K562 treated with DMSO at 1 percent for 12 hours (cell line): ENCODE data around the gene PIP4K2B. TPM values are rescaled to one million over a fixed set of nuclear protein-coding genes. Genes with fewer than 3 reads are reported as not detected.

ENCODE experiments used
- total RNA-seq: library from RNA; unstranded; fragments of 300-600 nt; gene quantifications from 2 replicates; pipeline ENCODE4 v1.2.3, GENCODE V29; 2022; ENCODE audit not compliant: insufficient read depth

PIP4K2B gene
- total RNA-seq: 12.0 and 34.9 TPM in 2 replicates

DNA sequence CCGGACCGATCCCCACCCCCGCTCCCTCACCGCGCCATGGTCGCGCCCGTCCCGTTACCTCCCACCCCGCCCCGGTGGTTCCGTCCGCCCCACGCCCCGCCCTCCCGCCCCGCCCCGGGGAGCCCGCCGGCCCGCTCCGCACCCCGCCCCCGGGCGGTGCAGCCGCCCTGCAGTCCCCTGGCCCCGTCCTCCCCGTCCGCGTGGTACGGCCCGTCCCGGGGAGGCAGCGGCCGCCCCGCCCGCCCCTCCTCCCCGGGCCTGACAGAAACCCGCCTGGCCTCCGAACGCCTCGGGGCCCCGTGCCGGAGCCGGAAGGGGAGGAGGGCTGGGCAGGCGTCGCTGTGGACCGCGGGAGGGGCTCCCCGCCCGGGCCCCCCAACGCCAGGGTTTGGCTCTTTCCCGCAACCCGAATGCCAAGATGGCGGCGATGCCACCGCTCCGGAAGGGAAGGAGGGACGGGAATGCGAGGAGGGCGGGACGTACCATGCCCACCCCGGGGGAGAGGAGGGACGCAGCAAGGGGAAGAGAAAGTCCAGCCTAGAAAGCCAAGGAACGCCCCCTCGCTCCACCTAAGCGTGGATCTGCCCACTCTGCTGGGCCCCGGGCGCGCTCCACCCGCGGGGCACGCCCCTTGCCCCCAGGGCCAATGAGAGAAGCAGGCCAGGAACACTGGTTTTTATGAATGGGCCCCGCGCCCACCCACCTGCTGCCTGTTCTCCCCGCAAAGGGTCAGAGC, at the start of gene PIP4K2B:
Gene PIP4K2B, minus strand, starts transcription at position 56 of the 736 bp plus-strand sequence. CDS start 132 bp downstream, outside the sequence.

DNA sequence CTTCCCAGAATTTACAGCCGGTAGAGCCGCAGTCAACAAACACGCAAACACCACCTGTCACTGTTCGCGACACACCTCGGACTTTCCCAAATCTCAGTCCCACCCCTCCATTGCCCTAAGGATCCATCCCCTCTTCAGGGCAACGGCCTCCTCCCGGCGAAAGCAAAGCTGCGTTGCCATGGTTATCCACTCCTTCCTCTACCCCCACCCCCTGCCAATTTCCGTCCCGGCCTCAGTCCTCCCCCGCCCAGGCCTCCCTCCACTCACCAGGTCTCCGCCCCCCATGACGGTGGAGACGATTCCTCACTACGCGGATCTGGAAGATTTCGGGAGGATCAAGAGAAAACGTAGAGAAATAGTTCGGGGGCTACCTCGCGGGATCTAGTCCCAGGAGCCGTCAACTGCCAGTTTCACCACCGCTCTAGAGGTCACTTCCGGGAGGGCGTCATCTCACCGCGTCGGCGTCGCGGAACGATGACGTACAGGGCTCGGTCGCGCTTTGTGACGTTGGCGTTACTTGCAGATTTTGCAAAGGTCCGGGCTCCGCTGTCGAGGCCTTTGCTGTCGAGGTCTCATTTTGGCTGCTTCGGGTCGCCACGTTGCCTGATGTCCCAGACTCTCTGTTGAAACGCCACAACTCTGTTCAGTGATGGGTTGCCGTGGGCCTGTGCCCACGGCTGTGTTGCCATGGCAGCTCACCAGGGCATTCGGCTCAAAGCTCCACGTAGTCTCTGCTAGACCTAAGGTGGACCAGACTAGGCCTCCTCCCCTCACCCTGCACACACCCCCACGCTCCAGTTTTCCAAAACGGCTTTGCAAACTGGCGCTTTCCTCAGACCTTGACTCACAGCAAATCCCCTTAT, 25.8 kb upstream of the PIP4K2B start, which contains the start of gene CWC25:
Gene CWC25, minus strand, starts transcription at position 423 of the 863 bp plus-strand sequence. Its CDS starts 138 bp downstream, at position 285.

DNA sequence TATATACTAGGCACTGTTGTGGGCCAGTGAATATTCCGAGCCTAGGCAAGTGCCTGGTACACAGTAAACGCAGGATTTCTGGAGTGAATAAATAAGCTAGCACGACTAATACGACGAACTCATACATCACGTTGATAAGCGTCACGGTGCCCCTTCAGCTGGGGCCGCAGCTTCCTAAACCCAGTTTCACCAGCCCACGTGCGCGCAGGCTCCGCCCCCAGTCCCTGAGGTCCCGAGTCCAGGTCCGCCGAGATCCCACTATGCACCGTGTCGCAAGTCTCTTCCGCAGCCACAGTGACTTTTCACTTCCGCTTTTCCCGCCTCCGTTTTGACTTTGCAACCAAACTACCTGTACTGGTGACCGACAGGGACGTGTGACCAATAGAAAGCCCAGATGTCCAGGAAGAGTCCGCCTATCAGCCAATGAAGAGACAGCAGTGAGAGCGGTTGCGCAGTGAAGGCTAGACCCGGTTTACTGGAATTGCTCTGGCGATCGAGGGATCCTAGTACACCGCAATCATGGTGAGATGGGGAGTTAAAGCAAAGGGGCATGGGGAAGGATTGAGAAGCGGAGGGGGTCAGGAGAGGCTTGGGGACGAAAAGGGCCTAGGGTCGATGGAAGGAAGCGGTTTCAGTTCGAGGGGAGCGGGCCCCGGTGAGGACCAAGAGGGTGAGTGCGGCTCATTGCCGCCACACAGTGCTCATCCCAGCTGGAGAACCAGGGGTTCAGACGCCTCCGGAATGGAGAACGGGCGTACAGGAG, 46.9 kb downstream of the PIP4K2B start, which contains the start of gene PSMB3:
Gene PSMB3, plus strand, starts transcription at position 434 of the 763 bp plus-strand sequence. Its CDS starts 86 bp downstream, at position 520.

DNA sequence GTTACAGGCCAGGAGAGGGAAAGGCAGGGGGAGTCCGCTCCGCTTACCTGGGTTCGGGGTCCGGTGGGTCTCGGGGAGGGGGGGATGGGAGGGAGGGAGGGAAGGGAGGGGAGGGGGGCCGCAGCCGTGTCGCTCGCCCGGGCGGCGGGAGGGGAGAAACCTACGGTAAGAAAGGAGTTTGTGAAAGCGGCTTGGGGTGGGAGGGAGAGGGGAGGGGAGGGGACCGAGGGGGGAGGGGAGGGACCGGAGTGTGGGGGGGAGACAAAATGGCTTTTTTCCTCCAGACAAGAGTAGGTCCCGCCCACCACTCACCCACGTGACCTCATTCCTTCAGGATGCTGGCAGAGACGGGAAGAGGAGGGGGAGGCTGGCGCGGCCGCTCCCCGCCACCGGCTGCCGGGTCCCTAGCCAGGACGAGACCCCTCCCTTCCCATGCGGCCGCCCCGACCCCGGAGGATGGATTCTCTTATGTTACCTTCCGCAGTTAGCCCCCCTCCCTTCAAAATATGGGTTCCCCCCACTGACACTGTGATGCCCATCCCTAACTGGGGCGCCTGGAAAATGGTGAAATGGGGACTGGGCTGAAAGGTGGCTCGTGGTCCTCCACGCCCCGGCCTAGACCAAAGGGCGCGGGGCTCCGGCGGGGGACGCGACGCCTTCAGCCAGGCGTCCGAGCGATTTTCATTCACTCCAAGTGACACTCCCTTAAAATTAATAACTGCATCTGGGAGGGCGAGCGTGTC, 51.0 kb downstream of the PIP4K2B start, which contains the start of gene PCGF2:
Gene PCGF2, minus strand, starts transcription at position 188 of the 743 bp plus-strand sequence. CDS start 7,934 bp downstream, outside the sequence.

DNA sequence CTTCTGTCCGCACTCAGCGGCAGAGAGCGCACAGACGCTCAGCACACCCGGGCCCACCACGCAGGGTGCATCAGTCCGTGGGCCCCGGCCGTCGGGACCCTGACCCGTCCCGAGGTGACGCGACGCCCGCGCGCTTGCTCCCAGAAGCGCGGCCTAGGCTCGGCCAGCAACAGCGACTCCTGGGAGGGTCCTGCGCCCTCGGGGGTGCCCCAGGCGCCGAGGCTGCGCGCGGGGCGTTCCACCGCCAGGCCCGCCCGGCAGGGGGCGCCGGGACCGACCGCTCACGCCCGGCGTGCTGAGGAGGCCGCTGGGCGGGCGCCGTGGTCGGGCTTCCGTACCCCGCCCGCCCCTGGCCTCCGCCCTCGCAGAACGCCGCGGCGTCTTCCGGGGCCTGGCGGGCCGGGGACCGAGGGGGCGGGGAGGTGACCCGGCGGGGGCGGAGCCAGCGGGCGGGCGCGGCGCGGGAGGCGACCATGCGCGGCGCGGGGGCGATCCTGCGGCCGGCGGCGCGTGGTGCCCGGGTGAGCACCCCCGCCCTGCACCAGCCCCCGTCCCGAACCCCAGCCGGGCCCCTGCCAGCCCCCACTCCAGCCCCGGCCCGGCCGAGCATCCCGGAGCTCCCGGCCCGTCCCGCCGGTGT, 69.3 kb downstream of the PIP4K2B start, which contains the start of gene CISD3:
Gene CISD3, plus strand, starts transcription at position 456 of the 640 bp plus-strand sequence. Its CDS starts 18 bp downstream, at position 474.

Other genes starting within 250 kb of the PIP4K2B start
- not detected in 2 replicates for gene SRCIN1, start 193.6 kb downstream of the PIP4K2B start, total RNA-seq
- 2.7 and 4.6 TPM in 2 replicates for gene EPOP, start 124.6 kb downstream of the PIP4K2B start, total RNA-seq
- 13.8 and 35.5 TPM in 2 replicates for gene MLLT6, start 94.3 kb downstream of the PIP4K2B start, total RNA-seq
- gene CISD3, start 69.2 kb downstream of the PIP4K2B start, total RNA-seq: 16.0 and 22.7 TPM in 2 replicates
- 14.9 and 27.4 TPM in 2 replicates for gene PCGF2, start 51.2 kb downstream of the PIP4K2B start, total RNA-seq
- 416 and 604 TPM in 2 replicates for gene PSMB3, start 46.8 kb downstream of the PIP4K2B start, total RNA-seq
- 9.0 and 13.9 TPM in 2 replicates for gene CWC25, start 25.8 kb upstream of the PIP4K2B start, total RNA-seq
- gene RPL23, start 54.2 kb upstream of the PIP4K2B start, total RNA-seq: 2,823 and 3,691 TPM in 2 replicates
- gene LASP1, start 70.5 kb upstream of the PIP4K2B start, total RNA-seq: 85.3 and 158 TPM in 2 replicates
- not detected in 2 replicates for gene FBXO47, start 167.8 kb upstream of the PIP4K2B start, total RNA-seq